ENCODE measurements around the gene FER1L5. TPM values are rescaled to one million over a fixed set of nuclear protein-coding genes. Genes with fewer than 3 reads are reported as not detected.

Gene FER1L5
- total and polyA plus RNA-seq, 10 donors: 0.02 to 0.23 (median 0.10) TPM; not detected in 3

GRCh38 chr2:96691022-96691612 is 48.6 kb downstream of the FER1L5 start:
- no peak overlapping the region for H3K27ac ChIP-seq
- intact Hi-C loops (cut with DNase I; ENCODE audit: low total_unique reads): no loop called here
- no peak for DNase-seq

GRCh38 chr2:96692094-96692971 is 49.8 kb downstream of the FER1L5 start:
- H3K4me3 ChIP-seq: no peak overlapping the region
- H3K36me3 ChIP-seq: no peaks in the 10 kb centered on the region
- H3K27me3 ChIP-seq (replicated peaks in 1 of 7): no peaks in the 10 kb centered on the region
- TF ChIP-seq POLR2AphosphoS5 (IDR thresholded peaks at IDR 0.05): no peak
- no peak for TF ChIP-seq POLR2A (IDR thresholded peaks at IDR 0.05)
- no peak for TF ChIP-seq CTCF (IDR thresholded peaks at IDR 0.05 in 8 of 11, conservative IDR thresholded peaks at IDR 0.05 in 3 of 11)
- peak; percentile 42 for DNase-seq
- WGBS, 5 donors: 88 to 93% (median 91%) methylated on average over 12 to 14 of the region's 14 CpGs
- H3K4me1 ChIP-seq: peaks cover 0 to 16% (median 4%) of the 10 kb centered on the region in 6 donors
- intact Hi-C loops (cut with DNase I; ENCODE audit: low total_unique reads): no loop called here
- no peaks in the 10 kb centered on the region for H3K9me3 ChIP-seq
- no peak overlapping the region for H3K27ac ChIP-seq

More at GRCh38 chr2:96691022-96691612, 48.6 kb downstream of the FER1L5 start:
- H3K4me3 ChIP-seq: no peak overlapping the region
- H3K27me3 ChIP-seq (replicated peaks in 1 of 7): no peaks in the 10 kb centered on the region
- no peaks in the 10 kb centered on the region for H3K9me3 ChIP-seq
- H3K36me3 ChIP-seq: no peaks in the 10 kb centered on the region
- peaks cover 0 to 18% (median 5%) of the 10 kb centered on the region in 6 donors for H3K4me1 ChIP-seq
- 91 to 100% (median 96%) methylated on average over 2 to 30 of the region's 30 CpGs for WGBS, 5 donors
- TF ChIP-seq POLR2A (IDR thresholded peaks at IDR 0.05) (no peak), CTCF (IDR thresholded peaks at IDR 0.05 in 8 of 11, conservative IDR thresholded peaks at IDR 0.05 in 3 of 11) (no peak), POLR2AphosphoS5 (IDR thresholded peaks at IDR 0.05) (no peak)

- no peak for TF ChIP-seq POLR2A (IDR thresholded peaks at IDR 0.05)
- no peak for TF ChIP-seq CTCF (IDR thresholded peaks at IDR 0.05 in 8 of 11, conservative IDR thresholded peaks at IDR 0.05 in 3 of 11)
- TF ChIP-seq POLR2AphosphoS5 (IDR thresholded peaks at IDR 0.05): no peak
- Histone ChIP-seq H3K4me3 (no peak overlapping the region), H3K9me3 (no peaks in the 10 kb centered on the region), H3K4me1 (peaks cover 0 to 6% (median 1%) of the 10 kb centered on the region in 6 donors), H3K27ac (no peak overlapping the region), H3K36me3 (peaks cover 0 to 7% (median 0%) of the 10 kb centered on the region in 6 donors), H3K27me3 (replicated peaks in 1 of 7) (no peaks in the 10 kb centered on the region)
- intact Hi-C loops (cut with DNase I; ENCODE audit: low total_unique reads): no loop called here
- DNase-seq: peak; percentile 32
- 66 to 80% (median 71%) methylated on average over 10 to 14 of the region's 14 CpGs for WGBS, 5 donors
These were observed 51.0 kb downstream of the FER1L5 start for GRCh38 chr2:96693286-96694200.

All from spleen (tissue), 11 donors.